Fibroblast of lung (primary cell): ENCODE measurements around the gene NSG2.

ENCODE experiments used
- CTCF ChIP-seq, 2 donors: IDR thresholded peaks in 1 of 2; conservative IDR thresholded peaks in 1 of 2; 1 replicate in 1 of 2; 2 replicates in 1 of 2; pipeline ENCODE4 v1.5.1; 2011 to 2012; ENCODE audit warnings: low read length in 2 of 2, control low read depth in 1 of 2, inconsistent platforms in 1 of 2, low read depth in 1 of 2, mild to moderate bottlenecking in 1 of 2
- EZH2 ChIP-seq: IDR thresholded peaks from 2 replicates; pipeline ENCODE4 v1.5.1; 2012; ENCODE audit warnings: low read length, control low read depth, mild to moderate bottlenecking; ENCODE audit errors: missing control alignments

GRCh38 chr5:174141398-174141797 lies 95.9 kb downstream of the NSG2 start:
- no peak for TF ChIP-seq CTCF (conservative IDR thresholded peaks at IDR 0.05 in 1 of 2, IDR thresholded peaks at IDR 0.05 in 1 of 2; ENCODE audit: low read depth in 1 of 2, low read length in 2 of 2)
- no peak for TF ChIP-seq EZH2
